Right cardiac atrium (tissue), 5 donors: ENCODE results near the gene PLEKHG4. TPM values are rescaled to one million over a fixed set of nuclear protein-coding genes. Genes with fewer than 3 reads are reported as not detected.
A peak's percentile ranks its signal among the peaks of the same experiment; 100 is the strongest.

Experiments used
- ATAC-seq, 2 donors: fragments of 200-7000 bp; cut with Tn5 transposase; one replicate each; pipeline versions ENCODE4 v1.8.0 to v1.9.1; 2020; ENCODE audit warnings: moderate library complexity in 2 of 2, mild to moderate bottlenecking in 1 of 2
- DNase-seq, 3 donors: peaks; one replicate each; pipeline ENCODE4 v3.0.0-alpha.2; 2020
- H3K27ac ChIP-seq: one replicate; pipeline ENCODE4 v1.5.1; 2013; ENCODE audit warnings: mild to moderate bottlenecking, low read length, control low read depth, moderate library complexity
- H3K27me3 ChIP-seq: one replicate; pipeline ENCODE4 v1.6.1; 2013; ENCODE audit not compliant: control insufficient read depth, insufficient read depth
- H3K4me1 ChIP-seq: one replicate; pipeline ENCODE4 v1.6.1; 2013; ENCODE audit warnings: low read length; ENCODE audit not compliant: control insufficient read depth, insufficient read depth
- H3K4me3 ChIP-seq: one replicate; pipeline ENCODE4 v1.5.1; 2013; ENCODE audit warnings: low read length, control low read depth
- H3K9me3 ChIP-seq: one replicate; pipeline ENCODE4 v1.6.1; 2013; ENCODE audit warnings: low read length; ENCODE audit not compliant: control insufficient read depth
- WGBS: extraction: QIAGEN DNeasy Blood & Tissue Kit; methylation state at CpG from one replicate; pipeline ENCODE4 v1.1.7; 2013; 5-methylcytosine and 5-hydroxymethylcytosine counted together
- intact Hi-C, 4 donors: fragments of 100-400 bp; cut with DNase I; formaldehyde crosslinking; loops; one replicate each; pipeline versions ENCODE4 v1.11.0 to v1.14.0; 2022 to 2023
- polyA plus RNA-seq: library from polyadenylated mRNA; stranded (reverse); fragments of 200-250 nt; gene quantifications from one replicate; pipeline ENCODE4 v1.2.3, GENCODE V29; 2013
- total RNA-seq, 4 donors: library from RNA; stranded (reverse); fragmentation: NEBNext Ultra II Directional; extraction: Animal tissue kit (Norgen Biotek cat#: 25700); gene quantifications; one replicate each; pipeline ENCODE4 v1.2.1, GENCODE V29; 2021
- donor health status: healthy with polysubstance abuse.
- donor health status: DM: no; HTN: yes; CAD: no.
- donor health status: DM: no; HTN: no; CAD: no.
- donor health status: DM: no; HTN: yes; CAD: no; lungs with severe emphysema.
- donor health status: DM: yes; HTN: yes; CAD: no.

PLEKHG4 gene
- total and polyA plus RNA-seq, 5 donors, result 2.2 to 2.8 (median 2.4) TPM

DNA sequence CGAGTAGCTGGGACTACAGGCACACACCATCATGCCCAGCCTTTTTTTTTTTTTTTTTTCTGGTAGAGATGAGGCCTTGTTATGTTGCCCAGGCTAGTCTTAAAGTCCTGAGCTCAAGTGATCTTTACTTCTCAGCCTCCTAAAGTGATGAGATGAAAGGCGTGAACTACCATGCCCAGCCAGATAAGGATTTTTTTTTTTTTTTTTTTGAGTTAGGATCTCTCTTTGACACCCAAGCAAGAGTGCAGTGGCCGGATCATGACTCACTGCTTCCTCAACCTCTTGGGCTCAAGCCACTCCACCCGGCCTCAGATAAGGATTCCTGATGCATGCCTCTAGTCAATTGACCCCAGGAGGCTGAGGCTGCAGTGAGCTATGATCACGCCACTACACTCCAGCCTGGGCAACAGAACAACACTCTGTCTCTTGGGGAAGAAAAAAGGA lies 11.2 kb upstream of the PLEKHG4 start:
- ATAC-seq (peak; percentile 93 to 95), DNase-seq (peak; percentile 86 to 89 (median 88))
- intact Hi-C loops, result loop anchor here in 1 of 4 donors (10.0 kb wide), 1 partner anchor 137 kb away; no protein-coding TSS in a partner anchor
- no peak overlapping the region for H3K27ac ChIP-seq
- peaks cover 4% of the 10 kb centered on the region for H3K4me1 ChIP-seq
- H3K9me3 ChIP-seq, result no peaks in the 10 kb centered on the region
- WGBS, result 31% methylated on average over 5 of the region's 5 CpGs
- no peaks in the 10 kb centered on the region for H3K27me3 ChIP-seq
- no peak overlapping the region for H3K4me3 ChIP-seq

DNA sequence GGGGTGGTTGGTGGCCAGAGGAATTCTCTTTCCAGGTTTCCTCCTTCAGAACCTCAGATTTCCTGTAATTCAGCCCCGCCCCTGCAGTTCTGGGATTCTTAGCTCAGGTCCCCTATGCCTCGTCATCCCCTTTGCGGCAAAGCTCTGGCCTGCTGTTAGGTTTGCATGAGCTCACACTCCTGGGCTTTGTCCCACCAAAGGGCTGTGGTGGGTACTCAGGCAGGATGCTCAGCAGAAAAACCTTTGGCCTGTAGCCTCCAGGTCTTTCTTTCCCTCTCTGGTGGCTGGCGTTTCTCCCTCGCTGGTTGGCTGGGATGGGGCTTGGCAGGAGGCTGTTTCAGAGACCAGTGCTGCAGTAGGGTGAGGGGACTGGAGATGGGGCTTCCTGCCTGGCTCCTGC lies 9.6 kb upstream of the PLEKHG4 start:
- H3K4me3 ChIP-seq, result no peak overlapping the region
- peak in 1 of 2 donors; percentile 60 for ATAC-seq
- intact Hi-C loops, result loop anchor here in 1 of 4 donors (10.0 kb wide), 1 partner anchor 135 kb away; no protein-coding TSS in a partner anchor
- no peak overlapping the region for H3K27ac ChIP-seq
- peak in 2 of 3 donors; percentile 14 to 38 for DNase-seq
- H3K9me3 ChIP-seq, result no peaks in the 10 kb centered on the region
- WGBS, result 50% methylated on average over 5 of the region's 5 CpGs
- peaks cover 4% of the 10 kb centered on the region for H3K4me1 ChIP-seq
- no peaks in the 10 kb centered on the region for H3K27me3 ChIP-seq

DNA sequence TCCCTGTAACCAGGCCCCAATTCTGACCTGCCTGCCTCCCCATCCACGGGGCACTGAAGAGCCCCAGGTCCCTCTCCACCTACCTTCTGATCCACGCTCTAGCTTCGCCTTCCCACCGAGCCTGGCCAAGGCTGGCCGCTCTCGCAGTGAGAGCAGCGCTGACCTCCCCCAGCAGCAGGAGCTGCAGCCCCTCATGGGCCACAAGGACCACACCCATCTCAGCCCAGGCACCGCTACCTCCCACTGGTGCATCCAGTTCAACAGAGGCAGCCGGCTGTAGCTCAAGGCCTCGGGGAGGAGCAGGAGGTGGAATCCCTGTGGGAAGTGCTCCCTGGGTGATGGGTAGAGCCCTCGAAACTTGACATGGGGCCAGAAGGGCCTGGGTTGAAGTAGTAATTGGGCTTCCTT lies 8.4 kb upstream of the PLEKHG4 start:
- intact Hi-C loops, result no loop called here
- DNase-seq (peak in 2 of 3 donors; percentile 9 to 19), ATAC-seq (no peak)
- H3K27me3 ChIP-seq, result no peaks in the 10 kb centered on the region
- peaks cover 4% of the 10 kb centered on the region for H3K4me1 ChIP-seq
- no peak overlapping the region for H3K4me3 ChIP-seq
- 92% methylated on average over 11 of the region's 11 CpGs for WGBS
- no peak overlapping the region for H3K27ac ChIP-seq
- no peaks in the 10 kb centered on the region for H3K9me3 ChIP-seq

DNA sequence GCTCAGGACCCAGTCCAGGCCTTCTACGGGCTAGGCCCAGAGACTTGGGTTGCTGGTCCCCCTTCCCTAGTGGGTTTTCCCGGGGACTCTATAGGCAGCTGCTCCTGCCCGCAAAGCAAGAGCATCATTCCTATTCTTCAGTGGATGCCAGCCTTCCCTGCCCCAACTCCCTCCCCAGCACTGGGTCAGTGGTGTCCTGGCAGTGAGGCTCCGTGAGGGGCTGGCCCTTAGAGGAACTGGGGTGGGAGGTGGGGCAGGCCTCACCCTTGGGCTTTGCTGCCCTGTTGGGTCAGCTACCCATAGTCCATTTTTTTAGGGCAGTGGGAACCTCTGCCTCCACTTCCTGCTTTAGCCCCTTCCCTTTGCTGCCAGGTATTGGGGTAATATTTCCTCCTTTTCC lies 7.9 kb upstream of the PLEKHG4 start:
- intact Hi-C loops, result no loop called here
- Histone ChIP-seq H3K4me3 (no peak overlapping the region), H3K9me3 (no peaks in the 10 kb centered on the region), H3K27me3 (no peaks in the 10 kb centered on the region), H3K27ac (no peak overlapping the region), H3K4me1 (peaks cover 4% of the 10 kb centered on the region)
- 91% methylated on average over 4 of the region's 4 CpGs for WGBS
- ATAC-seq (no peak), DNase-seq (peak in 1 of 3 donors; percentile 5)

DNA sequence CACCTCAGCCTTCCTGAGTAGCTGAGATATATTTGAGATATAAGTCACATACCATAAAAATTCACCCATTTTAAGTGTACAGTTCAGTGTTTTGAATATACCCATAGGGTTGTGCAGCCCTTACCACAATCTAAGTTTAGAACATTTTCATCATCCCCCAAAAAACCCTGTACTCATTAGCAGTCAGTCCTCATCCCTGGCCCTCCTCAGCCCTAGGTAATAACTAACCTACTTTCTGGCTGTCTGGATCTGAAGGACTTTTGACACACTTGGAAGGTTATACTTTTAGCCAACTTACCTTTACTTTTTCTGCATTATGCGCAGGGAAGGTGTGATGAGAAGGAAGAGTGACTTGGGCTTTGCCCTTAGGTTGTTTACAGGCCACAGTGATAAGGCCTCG lies 4.0 kb upstream of the PLEKHG4 start:
- DNase-seq, result no peak
- intact Hi-C loops, result no loop called here

DNA sequence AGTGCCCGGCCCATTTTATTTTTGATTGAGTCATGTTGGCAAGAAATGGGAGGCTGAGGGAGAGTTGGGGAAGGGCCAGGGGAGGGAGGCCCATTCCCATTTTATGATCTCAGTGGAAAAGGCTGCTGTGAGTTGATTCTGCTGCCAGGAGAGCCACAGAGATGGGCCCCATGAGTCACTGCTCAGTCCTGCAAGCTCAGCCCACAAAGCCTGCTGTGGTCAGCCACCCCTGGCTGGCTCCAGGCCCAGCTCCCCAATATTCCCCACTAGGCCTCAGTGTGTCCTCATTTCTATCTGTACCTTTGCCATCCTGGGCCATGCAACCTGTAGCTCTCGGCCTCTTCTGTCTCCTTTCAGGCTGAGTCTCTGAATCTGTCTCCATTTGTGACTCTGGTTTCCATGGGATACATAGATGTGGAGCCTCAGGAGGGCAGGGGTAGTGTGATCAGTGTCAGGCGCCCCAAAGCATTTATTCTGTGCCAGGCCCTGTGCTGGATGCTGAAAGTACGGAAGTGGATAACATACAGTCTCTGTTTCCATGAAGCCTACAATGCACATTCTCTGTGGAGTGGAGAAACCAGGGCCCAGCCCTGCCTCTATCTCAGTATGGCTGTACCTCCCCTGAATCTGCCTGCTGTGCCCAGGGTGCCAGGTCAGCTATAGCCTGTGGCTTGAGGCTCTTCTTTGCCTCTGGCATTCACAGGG lies 1.9 kb upstream of the PLEKHG4 start:
- intact Hi-C loops, result no loop called here
- H3K4me3 ChIP-seq, result no peak overlapping the region
- ATAC-seq (peak; percentile 22 to 63), DNase-seq (peak in 2 of 3 donors; percentile 68 to 77)
- H3K27me3 ChIP-seq, result no peaks in the 10 kb centered on the region
- WGBS, result 84% methylated on average over 4 of the region's 4 CpGs
- H3K27ac ChIP-seq, result peak overlapping the region; percentile 63
- H3K9me3 ChIP-seq, result no peaks in the 10 kb centered on the region
- peaks cover 2% of the 10 kb centered on the region for H3K4me1 ChIP-seq

More for the DNA sequence above, 4.0 kb upstream of the PLEKHG4 start:
- 86% methylated on average over 2 of the region's 2 CpGs for WGBS
- Histone ChIP-seq H3K4me3 (no peak overlapping the region), H3K27me3 (no peaks in the 10 kb centered on the region), H3K27ac (no peak overlapping the region), H3K4me1 (peaks cover 2% of the 10 kb centered on the region), H3K9me3 (no peaks in the 10 kb centered on the region)
- ATAC-seq, result no peak

DNA sequence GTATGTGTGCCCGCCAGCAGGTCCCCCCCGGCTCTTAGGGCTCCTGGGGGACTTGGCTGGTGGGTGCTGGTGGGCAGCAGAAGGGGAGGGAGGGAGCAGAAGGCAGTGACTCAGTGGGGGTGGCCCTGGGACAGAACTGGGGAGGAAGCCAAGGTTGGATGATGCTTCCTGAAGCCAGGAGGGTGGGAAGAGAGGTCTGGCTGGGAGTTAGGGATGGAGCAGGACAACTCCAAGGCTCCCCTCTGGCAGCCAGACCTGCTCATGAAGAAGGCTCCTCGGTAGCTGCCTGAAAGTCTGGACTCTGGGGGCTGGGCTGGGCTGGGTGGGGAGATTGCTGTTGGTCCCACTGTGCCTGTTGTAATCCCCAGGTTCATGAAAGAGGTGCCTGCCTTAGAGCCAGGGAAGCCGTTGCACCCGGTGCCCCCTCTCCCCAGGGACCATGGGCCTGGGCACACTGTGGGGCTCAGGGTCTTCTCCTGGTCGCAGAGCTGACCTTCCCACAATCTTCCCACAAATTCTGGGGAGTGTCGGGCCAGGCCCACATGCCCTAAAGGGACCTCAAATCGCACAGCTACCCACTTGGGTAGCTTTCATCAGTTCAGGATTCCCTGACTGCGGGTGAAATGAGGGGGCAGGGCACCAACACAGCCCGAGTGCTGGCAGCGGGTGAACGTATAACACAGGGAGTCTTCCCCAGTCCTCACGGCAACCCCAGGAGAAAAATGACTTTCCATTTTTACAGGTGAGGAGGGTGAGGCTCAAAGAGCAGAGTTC lies 1.1 kb upstream of the PLEKHG4 start:
- 68% methylated on average over 13 of the region's 13 CpGs for WGBS
- ATAC-seq (peak; percentile 24 to 64), DNase-seq (peak in 1 of 3 donors; percentile 59)
- H3K9me3 ChIP-seq, result no peaks in the 10 kb centered on the region
- H3K27me3 ChIP-seq, result no peaks in the 10 kb centered on the region
- intact Hi-C loops, result no loop called here
- peak overlapping the region; percentile 59 for H3K4me3 ChIP-seq
- H3K4me1 ChIP-seq, result peaks cover 2% of the 10 kb centered on the region
- peak overlapping the region; percentile 40 for H3K27ac ChIP-seq

DNA sequence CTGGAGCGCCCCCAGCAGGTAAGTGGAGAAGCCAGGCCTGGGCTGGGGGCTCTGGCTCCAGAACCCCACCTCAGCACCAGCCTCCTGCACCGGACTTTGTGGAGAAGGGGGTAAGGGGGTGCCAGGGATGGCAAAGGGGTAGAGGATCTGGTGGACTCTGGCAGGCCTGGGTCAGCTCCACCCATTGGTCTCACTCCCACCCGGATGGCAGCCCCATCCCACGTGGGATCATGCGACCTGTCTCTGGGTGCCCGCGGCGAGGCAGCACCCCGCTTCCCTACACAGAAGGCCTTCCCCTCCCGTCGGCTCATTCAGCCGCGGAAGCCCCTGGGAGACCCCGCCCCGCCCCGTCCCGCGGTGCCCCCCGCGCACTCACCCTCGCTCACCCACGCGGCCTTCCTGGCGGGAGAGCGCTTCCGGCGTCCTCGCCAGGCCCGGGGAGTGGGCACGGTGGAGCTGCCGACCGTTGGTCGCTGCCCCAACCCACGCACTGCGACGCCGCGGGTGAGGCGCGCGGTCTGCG lies 498 bp upstream of the PLEKHG4 start:
- H3K4me3 ChIP-seq, result peak overlapping the region; percentile 59
- no peaks in the 10 kb centered on the region for H3K9me3 ChIP-seq
- DNase-seq, result peak; percentile 43 to 69 (median 69)
- intact Hi-C loops, result no loop called here
- no peak overlapping the region for H3K27ac ChIP-seq
- WGBS, result 4% methylated on average over 42 of the region's 42 CpGs
- H3K27me3 ChIP-seq, result no peaks in the 10 kb centered on the region
- peaks cover 2% of the 10 kb centered on the region for H3K4me1 ChIP-seq
- peak in 1 of 2 donors; percentile 15 for ATAC-seq

DNA sequence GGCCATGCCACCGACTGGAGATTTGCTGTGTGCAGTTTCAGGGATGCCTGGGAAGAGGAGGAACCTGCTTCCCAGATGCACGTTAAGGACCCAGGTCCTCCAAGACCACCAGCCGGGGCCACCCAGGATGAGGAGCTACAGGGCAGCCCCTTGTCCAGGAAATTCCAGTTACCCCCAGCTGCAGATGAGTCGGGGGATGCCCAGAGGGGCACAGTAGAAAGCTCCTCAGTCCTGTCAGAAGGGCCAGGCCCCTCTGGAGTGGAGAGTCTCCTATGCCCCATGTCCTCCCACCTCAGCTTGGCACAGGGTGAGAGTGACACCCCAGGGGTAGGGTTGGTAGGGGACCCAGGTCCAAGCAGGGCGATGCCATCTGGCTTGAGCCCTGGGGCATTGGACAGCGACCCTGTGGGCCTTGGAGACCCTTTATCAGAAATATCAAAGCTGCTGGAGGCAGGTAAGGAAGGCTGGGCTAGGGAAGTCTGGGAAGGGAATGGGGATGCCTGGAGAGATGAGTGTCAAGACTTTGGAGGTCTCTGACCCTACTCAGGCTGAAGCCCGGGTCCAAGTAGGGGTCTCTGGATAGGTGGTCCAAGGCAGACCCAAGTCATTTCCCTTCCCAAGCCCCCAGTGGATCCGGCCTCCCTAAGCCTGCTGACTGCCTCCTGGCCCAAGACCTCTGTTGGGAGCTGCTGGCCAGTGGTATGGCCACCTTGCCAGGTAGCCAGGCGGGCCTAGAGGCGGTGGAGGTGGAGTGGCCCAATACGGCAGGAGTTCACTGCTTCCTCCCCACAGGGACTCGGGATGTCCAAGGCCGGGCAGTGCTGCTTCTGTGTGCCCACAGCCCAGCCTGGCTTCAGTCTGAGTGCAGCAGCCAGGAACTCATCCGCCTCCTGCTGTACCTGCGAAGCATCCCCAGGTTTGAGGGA lies 1.0 kb downstream of the PLEKHG4 start:
- intact Hi-C loops, result loop anchor here in 1 of 4 donors (10.0 kb wide), 1 partner anchor 124 kb away; no protein-coding TSS in a partner anchor
- Histone ChIP-seq H3K4me1 (peaks cover 2% of the 10 kb centered on the region), H3K27me3 (no peaks in the 10 kb centered on the region), H3K4me3 (no peak overlapping the region), H3K27ac (no peak overlapping the region), H3K9me3 (no peaks in the 10 kb centered on the region)
- whole genome bisulfite sequencing, result 95% methylated on average over 15 of the region's 15 CpGs
- ATAC-seq (no peak), DNase-seq (no peak)
